PC-3 (cell line): ENCODE data around the gene PLEKHM3.

Experiments used
- EZH2 ChIP-seq: fragments of 300-600 bp; sonication (generic); IDR thresholded peaks from one replicate; pipeline ENCODE4 v1.6.1; 2017; ENCODE audit warnings: antibody characterized with exemption, mild to moderate bottlenecking, low read length; ENCODE audit not compliant: unreplicated experiment
- EZH2phosphoT487 ChIP-seq: fragments of 300-600 bp; sonication (generic); IDR thresholded peaks from 2 replicates; pipeline ENCODE4 v1.6.1; 2018; ENCODE audit warnings: mild to moderate bottlenecking, antibody characterized with exemption, low read length, borderline replicate concordance
- TF ChIP-seq, protein P1 (sequence below): fragments of 300-600 bp; sonication (generic); conservative IDR thresholded peaks from 2 replicates; pipeline ENCODE4 v1.5.1; 2017; ENCODE audit warnings: antibody characterized with exemption, low read depth, mild to moderate bottlenecking, low read length

DNA sequence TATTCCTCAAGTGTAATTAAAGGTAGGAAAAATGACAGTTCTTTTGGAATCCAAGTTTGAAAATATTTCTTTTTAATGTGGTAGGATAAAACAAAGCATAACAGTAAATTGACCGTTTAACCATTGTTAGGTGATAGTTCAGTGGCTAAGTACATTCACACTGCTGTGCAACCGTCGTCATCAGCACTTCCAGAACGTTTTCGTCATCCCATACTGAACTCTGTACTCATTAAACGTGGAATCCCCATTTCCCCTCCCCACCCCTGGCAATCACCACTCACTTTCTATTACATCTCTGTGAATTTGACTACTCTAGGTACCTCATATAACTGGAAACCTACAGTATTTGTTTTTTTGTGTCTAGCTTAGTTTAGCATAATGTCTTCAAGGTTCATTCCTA is 222.7 kb downstream of the PLEKHM3 start:
- no peak for TF ChIP-seq EZH2
- TF ChIP-seq, protein P1, sequence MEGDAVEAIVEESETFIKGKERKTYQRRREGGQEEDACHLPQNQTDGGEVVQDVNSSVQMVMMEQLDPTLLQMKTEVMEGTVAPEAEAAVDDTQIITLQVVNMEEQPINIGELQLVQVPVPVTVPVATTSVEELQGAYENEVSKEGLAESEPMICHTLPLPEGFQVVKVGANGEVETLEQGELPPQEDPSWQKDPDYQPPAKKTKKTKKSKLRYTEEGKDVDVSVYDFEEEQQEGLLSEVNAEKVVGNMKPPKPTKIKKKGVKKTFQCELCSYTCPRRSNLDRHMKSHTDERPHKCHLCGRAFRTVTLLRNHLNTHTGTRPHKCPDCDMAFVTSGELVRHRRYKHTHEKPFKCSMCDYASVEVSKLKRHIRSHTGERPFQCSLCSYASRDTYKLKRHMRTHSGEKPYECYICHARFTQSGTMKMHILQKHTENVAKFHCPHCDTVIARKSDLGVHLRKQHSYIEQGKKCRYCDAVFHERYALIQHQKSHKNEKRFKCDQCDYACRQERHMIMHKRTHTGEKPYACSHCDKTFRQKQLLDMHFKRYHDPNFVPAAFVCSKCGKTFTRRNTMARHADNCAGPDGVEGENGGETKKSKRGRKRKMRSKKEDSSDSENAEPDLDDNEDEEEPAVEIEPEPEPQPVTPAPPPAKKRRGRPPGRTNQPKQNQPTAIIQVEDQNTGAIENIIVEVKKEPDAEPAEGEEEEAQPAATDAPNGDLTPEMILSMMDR, result no peak
- no peak for TF ChIP-seq EZH2phosphoT487
